Endothelial cell of umbilical vein (primary cell): ENCODE data around the gene KANK2. TPM values are rescaled to one million over a fixed set of nuclear protein-coding genes. Genes with fewer than 3 reads are reported as not detected.

Experiments
- BruUV-seq: library from RNA; stranded (reverse); fragments of 400-500 nt; replicated peaks from 2 replicates; lab custom pipeline; 2021; lab: Mats Ljungman, UMichigan
- CTCF ChIA-PET: fragments of 300-600, 350-600 bp; sonication (Branson Sonifier 250); formaldehyde crosslinking; loops from one replicate; lab custom pipeline; 2021; ENCODE audit warnings: antibody characterized with exemption, inconsistent platforms; lab: Charles Lee
- POLR2A ChIA-PET: fragments of 300-600, 350-600 bp; sonication (Branson Sonifier 250); formaldehyde crosslinking; loops from one replicate; lab custom pipeline; 2021; ENCODE audit warnings: antibody characterized with exemption, inconsistent platforms; lab: Charles Lee
- DNase-seq: peaks from one replicate; pipeline ENCODE4 v3.0.0-alpha.2; 2011; ENCODE audit warnings: low read depth, low spot score
- FAIRE-seq: peaks from 2 replicates; lab custom pipeline; 2011; peaks lifted over from hg19 to GRCh38; lab: Jason Lieb, UNC
- H2AFZ ChIP-seq: 2 replicates; pipeline ENCODE4 v1.6.0; 2012; ENCODE audit warnings: low read depth, low read length, control low read depth, inconsistent platforms
- H3K27ac ChIP-seq: 2 replicates; pipeline ENCODE4 v1.5.1; 2011; ENCODE audit warnings: low read depth, mild to moderate bottlenecking, control low read depth, low read length, moderate library complexity; ENCODE audit not compliant: insufficient read depth
- H3K27me3 ChIP-seq, 2 experiments: 2 replicates each; pipeline versions ENCODE4 v1.6.0 to v1.6.1; 2011; ENCODE audit warnings: low read length in 2 of 2, mixed read lengths in 1 of 2; ENCODE audit not compliant: control insufficient read depth in 2 of 2, insufficient read depth in 2 of 2
- H3K36me3 ChIP-seq, 2 experiments: 2 replicates in 1 of 2; 3 replicates in 1 of 2; pipeline ENCODE4 v1.5.1; 2011; ENCODE audit warnings: low read length in 2 of 2, mild to moderate bottlenecking in 1 of 2, moderate library complexity in 1 of 2; ENCODE audit not compliant: control insufficient read depth in 2 of 2, insufficient read depth in 2 of 2; ENCODE audit errors: extremely low read depth in 1 of 2
- H3K4me1 ChIP-seq: 3 replicates; pipeline ENCODE4 v1.5.1; 2011; ENCODE audit warnings: mild to moderate bottlenecking, low read length; ENCODE audit not compliant: control insufficient read depth, insufficient read depth; ENCODE audit errors: extremely low read depth
- H3K4me2 ChIP-seq: 2 replicates; pipeline ENCODE4 v1.6.1; 2011; ENCODE audit warnings: low read length, control low read depth, mixed read lengths; ENCODE audit not compliant: insufficient read depth
- H3K4me3 ChIP-seq, 3 experiments: fragments of 200-600 bp in 1 of 3; sonication (generic), shearing (Covaris generic) in 1 of 3; replicated peaks in 1 of 3; 2 replicates each; pipeline ENCODE4 v1.5.1; 2011 to 2016; ENCODE audit warnings: control low read depth in 3 of 3, low read length in 3 of 3, mild to moderate bottlenecking in 2 of 3, inconsistent platforms in 1 of 3, low read depth in 1 of 3, moderate library complexity in 1 of 3; ENCODE audit not compliant: insufficient read depth in 1 of 3
- H3K79me2 ChIP-seq: 2 replicates; pipeline ENCODE4 v1.6.0; 2012; ENCODE audit warnings: low read length, inconsistent platforms; ENCODE audit not compliant: control insufficient read depth, insufficient read depth
- H3K9ac ChIP-seq: replicated peaks from 2 replicates; pipeline ENCODE3; 2011; ENCODE audit warnings: low read length, control low read depth; ENCODE audit not compliant: insufficient read depth; ENCODE audit errors: extremely low read depth
- H3K9me1 ChIP-seq: replicated peaks from 3 replicates; pipeline ENCODE4 v1.6.0; 2011; ENCODE audit warnings: mild to moderate bottlenecking, low read length; ENCODE audit not compliant: control insufficient read depth, insufficient read depth; ENCODE audit errors: extremely low read depth
- H3K9me3 ChIP-seq: replicated peaks from 2 replicates; pipeline ENCODE4 v1.5.1; 2012; ENCODE audit warnings: low read length, inconsistent platforms; ENCODE audit not compliant: control insufficient read depth, insufficient read depth
- H4K20me1 ChIP-seq: replicated peaks from 2 replicates; pipeline ENCODE3; 2011; ENCODE audit warnings: mild to moderate bottlenecking, low read length; ENCODE audit not compliant: control insufficient read depth, insufficient read depth; ENCODE audit errors: extremely low read depth
- EZH2 ChIP-seq: IDR thresholded peaks from 2 replicates; pipeline ENCODE4 v1.6.1; 2012; ENCODE audit warnings: borderline replicate concordance, low read depth, mild to moderate bottlenecking, moderate library complexity, low read length, inconsistent platforms; ENCODE audit not compliant: severe bottlenecking
- FOS ChIP-seq: IDR thresholded peaks from 2 replicates; pipeline ENCODE4 v1.6.1; 2011; ENCODE audit warnings: mild to moderate bottlenecking, low read length, moderate library complexity, borderline replicate concordance; ENCODE audit not compliant: insufficient read depth
- GATA2 ChIP-seq: IDR thresholded peaks from 2 replicates; pipeline ENCODE4 v1.7.0; 2011; ENCODE audit warnings: low read depth, mild to moderate bottlenecking, moderate library complexity, mixed read lengths, low read length; ENCODE audit not compliant: insufficient read length, insufficient read depth
- JUN ChIP-seq: IDR thresholded peaks from 2 replicates; pipeline ENCODE4 v1.6.1; 2011; ENCODE audit warnings: borderline replicate concordance, low read depth; ENCODE audit not compliant: insufficient read length, insufficient read depth
- MYC ChIP-seq: IDR thresholded peaks from one replicate; pipeline ENCODE4 v1.6.1; 2011; ENCODE audit warnings: mild to moderate bottlenecking, low read depth, low read length
- POLR2A ChIP-seq: IDR thresholded peaks from 2 replicates; pipeline ENCODE4 v1.6.1; 2012; ENCODE audit warnings: low read depth, mild to moderate bottlenecking, control low read depth, low read length
- POLR2AphosphoS5 ChIP-seq: IDR thresholded peaks from 2 replicates; pipeline ENCODE4 v1.6.1; 2012; ENCODE audit warnings: low read depth, mild to moderate bottlenecking, control low read depth, low read length, moderate library complexity; ENCODE audit not compliant: insufficient read depth
- dilution Hi-C: fragments of 300-500 bp; cut with MboI; formaldehyde crosslinking; loops from one replicate; pipeline ENCODE4 v1.15.0; 2019; ENCODE audit warnings: low sequenced_read_pairs; ENCODE audit not compliant: extremely low pct_ligation_motif_present
- intact Hi-C: fragments of 100-400 bp; cut with micrococcal nuclease; formaldehyde crosslinking; loops from one replicate; pipeline ENCODE4 v1.10.0; 2022
- polyA plus RNA-seq, 4 experiments: library from polyadenylated mRNA; depleted of rRNA in 3 of 4; stranded (reverse) in 3 of 4; unstranded in 1 of 4; fragments of >200 nt; gene quantifications; 2 replicates each; pipeline versions ENCODE4 v1.2.1 to v1.2.3, GENCODE V29; 2011 to 2012; ENCODE audit warnings: missing spikeins in 1 of 4
- total RNA-seq: library from RNA; stranded (reverse); gene quantifications from 2 replicates; pipeline ENCODE4 v1.2.3, GENCODE V29; 2021
- TF ChIP-seq, protein P1 (sequence below), 2 donors: IDR thresholded peaks; 1 replicate in 1 of 2; 2 replicates in 1 of 2; pipeline ENCODE4 v1.5.1; 2011; ENCODE audit warnings: low read length in 2 of 2, mild to moderate bottlenecking in 2 of 2, moderate library complexity in 2 of 2, control low read depth in 1 of 2, inconsistent platforms in 1 of 2, low read depth in 1 of 2; ENCODE audit not compliant: insufficient read depth in 1 of 2; ENCODE audit errors: extremely low read depth in 1 of 2
- TF ChIP-seq, protein P2 (sequence below): IDR thresholded peaks from 2 replicates; pipeline ENCODE4 v1.6.1; 2011; ENCODE audit not compliant: insufficient read depth, insufficient read length

Gene KANK2
- total and polyA plus RNA-seq, 2 donors (not counting 3 experiments of a cell fraction or from before 2014, with no cell fraction given): 41.7 to 77.9 TPM

DNA sequence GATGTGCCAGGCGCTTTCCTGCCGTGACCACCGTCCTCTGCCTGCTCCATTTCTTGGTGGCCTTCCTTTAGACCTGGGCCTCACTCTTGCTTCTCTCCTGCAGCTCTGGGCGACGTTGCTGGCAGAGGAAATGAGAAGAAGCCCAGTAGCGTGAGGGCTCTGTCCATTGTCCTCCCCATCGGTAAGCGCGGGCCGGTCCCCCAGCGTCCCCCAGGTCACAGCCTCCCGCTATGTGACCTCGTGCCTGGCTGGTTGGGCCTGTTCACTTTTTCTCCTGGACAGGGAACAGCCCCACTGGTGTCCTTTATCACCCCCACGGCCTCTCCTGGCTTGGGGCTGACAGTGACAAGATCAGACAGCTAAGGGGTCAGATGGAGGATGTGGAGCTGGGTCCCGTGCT is 69.4 kb downstream of the KANK2 start:
- no peak for FAIRE-seq
- Histone ChIP-seq H3K27ac (no peak overlapping the region), H3K36me3 (peaks cover 27 to 41% of the 10 kb centered on the region in 2 experiments), H3K9me1 (no peaks in the 10 kb centered on the region), H2AFZ (no peak overlapping the region), H3K4me2 (no peak overlapping the region), H3K27me3 (no peaks in the 10 kb centered on the region), H3K79me2 (peaks cover 14% of the 10 kb centered on the region), H3K9me3 (no peaks in the 10 kb centered on the region), H3K4me1 (peaks cover 10% of the 10 kb centered on the region), H3K4me3 (no peak overlapping the region), H3K9ac (no peak overlapping the region), H4K20me1 (no peaks in the 10 kb centered on the region)
- TF ChIP-seq JUN (no peak), GATA2 (no peak), MYC (no peak), POLR2A (no peak), POLR2AphosphoS5 (no peak), EZH2 (no peak), FOS (no peak)
- TF ChIP-seq, protein P1, sequence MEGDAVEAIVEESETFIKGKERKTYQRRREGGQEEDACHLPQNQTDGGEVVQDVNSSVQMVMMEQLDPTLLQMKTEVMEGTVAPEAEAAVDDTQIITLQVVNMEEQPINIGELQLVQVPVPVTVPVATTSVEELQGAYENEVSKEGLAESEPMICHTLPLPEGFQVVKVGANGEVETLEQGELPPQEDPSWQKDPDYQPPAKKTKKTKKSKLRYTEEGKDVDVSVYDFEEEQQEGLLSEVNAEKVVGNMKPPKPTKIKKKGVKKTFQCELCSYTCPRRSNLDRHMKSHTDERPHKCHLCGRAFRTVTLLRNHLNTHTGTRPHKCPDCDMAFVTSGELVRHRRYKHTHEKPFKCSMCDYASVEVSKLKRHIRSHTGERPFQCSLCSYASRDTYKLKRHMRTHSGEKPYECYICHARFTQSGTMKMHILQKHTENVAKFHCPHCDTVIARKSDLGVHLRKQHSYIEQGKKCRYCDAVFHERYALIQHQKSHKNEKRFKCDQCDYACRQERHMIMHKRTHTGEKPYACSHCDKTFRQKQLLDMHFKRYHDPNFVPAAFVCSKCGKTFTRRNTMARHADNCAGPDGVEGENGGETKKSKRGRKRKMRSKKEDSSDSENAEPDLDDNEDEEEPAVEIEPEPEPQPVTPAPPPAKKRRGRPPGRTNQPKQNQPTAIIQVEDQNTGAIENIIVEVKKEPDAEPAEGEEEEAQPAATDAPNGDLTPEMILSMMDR (IDR thresholded peaks at IDR 0.05; ENCODE audit: extremely low read depth in 1 of 2, insufficient read depth in 1 of 2, low read depth in 1 of 2, low read length in 2 of 2): no peak
- TF ChIP-seq, protein P2, sequence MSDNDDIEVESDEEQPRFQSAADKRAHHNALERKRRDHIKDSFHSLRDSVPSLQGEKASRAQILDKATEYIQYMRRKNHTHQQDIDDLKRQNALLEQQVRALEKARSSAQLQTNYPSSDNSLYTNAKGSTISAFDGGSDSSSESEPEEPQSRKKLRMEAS: no peak
- CTCF ChIA-PET: interaction anchor here (4.7 kb wide), 1 partner anchor 77 kb away, joined by 116 read pairs; no protein-coding TSS in a partner anchor
- BruUV-seq: no TSS peak
- intact Hi-C loops (no loop called here), dilution Hi-C loops (no loop called here)
- POLR2A ChIA-PET: no interaction called here
- DNase-seq: no peak
